Mammary epithelial cell (primary cell): ENCODE results near the gene STX19.

Experiments used
- CTCF ChIP-seq, 2 donors: IDR thresholded peaks in 1 of 2; conservative IDR thresholded peaks in 1 of 2; 2 replicates each; pipeline ENCODE4 v1.5.1; 2011 to 2012; ENCODE audit warnings: inconsistent platforms in 2 of 2, low read length in 2 of 2, mild to moderate bottlenecking in 2 of 2, control low read depth in 1 of 2, low read depth in 1 of 2; ENCODE audit not compliant: insufficient read depth in 1 of 2; ENCODE audit errors: extremely low read depth in 1 of 2
- EZH2 ChIP-seq: IDR thresholded peaks from 2 replicates; pipeline ENCODE4 v1.6.1; 2012; ENCODE audit warnings: low read length, inconsistent platforms, borderline replicate concordance

GRCh38 chr3:94020293-94020692 lies 8.1 kb downstream of the STX19 start:
- TF ChIP-seq CTCF (conservative IDR thresholded peaks at IDR 0.05 in 1 of 2, IDR thresholded peaks at IDR 0.05 in 1 of 2; ENCODE audit: extremely low read depth in 1 of 2, insufficient read depth in 1 of 2, low read depth in 1 of 2, low read length in 2 of 2): no peak
- no peak for TF ChIP-seq EZH2
